Activated naive CD4-positive, alpha-beta T cell treated with anti-CD3 and anti-CD28 coated beads for 36 hours (primary cell): Measurements from ENCODE around the gene HBE1. TPM values are rescaled to one million over a fixed set of nuclear protein-coding genes. Genes with fewer than 3 reads are reported as not detected.

Source experiments
- CTCF ChIA-PET: fragments of 350-600 bp; sonication (Branson Sonifier 250); formaldehyde crosslinking; loops from one replicate; lab custom pipeline; 2021; ENCODE audit warnings: antibody characterized with exemption; lab: Charles Lee
- DNase-seq: peaks from one replicate; pipeline ENCODE4 v3.0.0-alpha.2; 2020
- H3K27ac Mint-ChIP-seq: one replicate; pipeline ENCODE4 v1.8.0; 2021; ENCODE audit warnings: mild to moderate bottlenecking, mixed read lengths
- H3K27me3 Mint-ChIP-seq: one replicate; pipeline ENCODE4 v1.8.0; 2021; ENCODE audit warnings: low read depth, mixed read lengths
- H3K36me3 Mint-ChIP-seq: one replicate; pipeline ENCODE4 v1.8.0; 2021; ENCODE audit warnings: low read depth, mixed read lengths
- H3K4me1 Mint-ChIP-seq: one replicate; pipeline ENCODE4 v1.8.0; 2021; ENCODE audit warnings: low read depth, mixed read lengths
- H3K4me3 Mint-ChIP-seq: one replicate; pipeline ENCODE4 v1.8.0; 2021; ENCODE audit warnings: mild to moderate bottlenecking, moderate library complexity, mixed read lengths
- H3K9me3 Mint-ChIP-seq: one replicate; pipeline ENCODE4 v1.8.0; 2021; ENCODE audit warnings: mixed read lengths
- intact Hi-C: fragments of 100-400 bp; cut with micrococcal nuclease; formaldehyde crosslinking; loops from one replicate; pipeline ENCODE4 v1.15.1; 2023
- total RNA-seq, 2 experiments: library from RNA; stranded (reverse); gene quantifications; one replicate each; pipeline ENCODE4 v1.2.3, GENCODE V29; 2021

HBE1 gene
- total RNA-seq, 2 experiments from 2014 or later = not detected

- H3K27ac Mint-ChIP-seq = no peak overlapping the region
- no peaks in the 10 kb centered on the region for H3K9me3 Mint-ChIP-seq
- no peak overlapping the region for H3K4me3 Mint-ChIP-seq
- CTCF ChIA-PET = no interaction called here
- H3K36me3 Mint-ChIP-seq = no peaks in the 10 kb centered on the region
- H3K4me1 Mint-ChIP-seq = no peaks in the 10 kb centered on the region
- no peak for DNase-seq
- H3K27me3 Mint-ChIP-seq = peaks cover 10% of the 10 kb centered on the region
- intact Hi-C loops = no loop called here
Observed at GRCh38 chr11:5247472-5248192, 22.1 kb downstream of the HBE1 start.

DNA sequence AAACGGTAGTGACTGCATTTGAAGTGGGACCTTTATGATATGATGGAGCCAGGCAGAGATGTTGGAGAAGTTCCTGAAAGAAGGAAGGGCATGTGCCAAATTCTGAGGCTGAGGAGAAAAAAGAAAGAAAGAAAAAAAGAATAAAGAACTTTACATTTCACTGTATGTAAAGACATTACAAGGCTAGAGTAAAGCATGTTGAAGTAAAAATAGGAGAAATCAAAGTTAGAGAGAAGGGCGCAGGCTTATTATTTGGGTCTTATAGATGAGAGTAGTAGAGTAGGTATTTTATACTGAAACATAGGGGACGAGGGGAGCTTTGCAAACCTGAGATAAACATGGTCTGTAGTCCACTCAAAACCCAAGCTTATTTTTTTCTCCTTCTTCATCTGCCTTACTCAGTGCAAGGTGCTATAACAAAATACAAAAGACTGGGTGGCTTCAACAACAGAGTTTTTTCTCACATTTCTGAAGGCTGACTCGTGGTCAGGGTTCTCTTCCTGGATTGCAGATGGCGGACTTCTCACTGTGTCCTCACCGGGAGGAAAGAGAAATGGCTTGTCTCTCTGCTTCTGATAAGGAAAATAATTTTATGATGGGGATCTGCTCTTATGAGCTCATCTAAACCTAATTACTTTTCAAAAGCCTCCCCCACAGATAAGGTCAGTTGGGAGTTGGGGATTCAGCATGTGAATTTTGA, 22.8 kb downstream of the HBE1 start:
- intact Hi-C loops = no loop called here
- no peaks in the 10 kb centered on the region for H3K9me3 Mint-ChIP-seq
- DNase-seq = no peak
- no peaks in the 10 kb centered on the region for H3K4me1 Mint-ChIP-seq
- H3K4me3 Mint-ChIP-seq = no peak overlapping the region
- peaks cover 10% of the 10 kb centered on the region for H3K27me3 Mint-ChIP-seq
- H3K27ac Mint-ChIP-seq = no peak overlapping the region
- no peaks in the 10 kb centered on the region for H3K36me3 Mint-ChIP-seq
- CTCF ChIA-PET = no interaction called here

DNA sequence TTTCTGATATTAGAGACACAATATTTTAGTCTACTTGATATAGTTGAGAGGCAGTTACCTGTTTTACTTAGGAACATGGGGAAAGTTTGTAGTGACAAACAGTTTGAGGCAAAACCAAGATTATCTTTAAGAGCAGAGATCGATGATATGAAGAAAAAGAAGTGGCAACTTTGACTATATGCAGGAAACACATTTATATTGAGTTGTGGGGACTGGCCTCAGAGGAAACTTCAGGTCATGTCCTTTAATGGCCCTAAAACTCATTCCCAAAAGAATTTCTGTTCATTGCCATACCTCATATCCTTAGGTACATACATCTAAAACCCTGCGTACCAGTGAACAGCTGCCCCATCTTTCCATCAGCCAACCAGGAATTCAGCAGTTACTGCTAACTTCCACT, 24.6 kb downstream of the HBE1 start:
- Mint-ChIP-seq H3K36me3 (no peaks in the 10 kb centered on the region), H3K4me1 (no peaks in the 10 kb centered on the region), H3K4me3 (no peak overlapping the region), H3K27me3 (peaks cover 11% of the 10 kb centered on the region), H3K9me3 (no peaks in the 10 kb centered on the region), H3K27ac (no peak overlapping the region)
- DNase-seq = no peak
- intact Hi-C loops = no loop called here
- CTCF ChIA-PET = no interaction called here

DNA sequence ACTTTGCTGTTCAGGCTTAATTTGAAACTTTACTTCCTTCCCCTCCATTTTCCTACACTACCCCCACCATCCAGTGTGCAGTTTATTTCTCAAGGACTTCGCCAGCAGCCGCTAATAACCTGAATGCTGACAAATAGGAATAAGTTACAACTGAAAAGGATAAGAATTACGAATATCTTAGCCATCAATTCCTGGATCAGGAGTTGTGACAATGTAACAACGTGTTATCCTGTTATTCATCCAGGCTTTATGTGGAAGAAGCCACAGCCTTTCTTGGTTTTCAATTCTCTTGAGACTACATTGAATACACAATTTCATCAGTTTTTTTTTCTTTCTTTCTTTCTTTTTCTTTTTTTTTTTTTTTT, 25.9 kb downstream of the HBE1 start:
- CTCF ChIA-PET = no interaction called here
- Mint-ChIP-seq H3K36me3 (no peaks in the 10 kb centered on the region), H3K4me1 (no peaks in the 10 kb centered on the region), H3K9me3 (no peaks in the 10 kb centered on the region), H3K27me3 (peaks cover 15% of the 10 kb centered on the region), H3K27ac (no peak overlapping the region), H3K4me3 (no peak overlapping the region)
- DNase-seq = no peak
- intact Hi-C loops = no loop called here

DNA sequence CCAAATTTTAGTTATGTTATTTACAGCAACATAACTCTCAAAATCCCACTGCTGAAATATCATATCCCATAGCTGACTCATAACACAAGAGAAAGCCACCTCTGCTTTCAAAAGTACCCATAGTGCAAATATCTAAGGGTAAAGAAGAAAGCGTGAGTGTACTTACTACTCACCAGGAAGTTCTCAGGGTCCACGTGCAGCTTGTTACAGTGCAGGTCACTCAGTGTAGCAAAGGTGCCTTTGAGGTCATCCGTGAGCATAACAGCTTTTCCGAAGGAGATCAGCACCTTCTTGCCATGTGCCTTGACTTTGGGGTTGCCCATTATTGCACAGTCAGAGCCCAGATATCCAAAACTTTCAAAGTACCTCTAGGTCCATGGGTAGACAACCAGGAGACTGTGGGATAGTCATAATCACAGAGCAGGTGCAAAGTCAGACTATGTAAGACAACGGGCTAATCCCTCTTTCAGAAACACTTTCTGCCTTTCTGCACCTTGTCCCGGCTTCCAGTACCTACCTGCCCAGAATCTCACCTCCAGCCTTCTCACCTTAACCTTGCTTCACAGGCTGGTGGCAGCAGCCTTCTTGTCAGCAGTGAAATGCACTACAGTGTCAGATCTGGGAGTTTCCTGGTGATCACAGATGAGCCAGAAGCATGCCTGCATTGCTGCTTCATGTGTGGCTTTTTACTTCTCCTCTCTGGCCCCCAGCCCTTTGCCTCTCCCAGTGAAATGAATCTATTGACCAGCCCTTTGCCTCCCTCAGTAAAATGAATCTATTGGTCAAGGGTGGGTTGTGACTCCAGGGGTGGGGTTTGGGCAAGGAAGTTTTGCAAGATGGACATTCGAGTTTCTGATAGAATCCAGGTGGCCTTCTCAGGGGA, 26.6 kb downstream of the HBE1 start:
- no peak for DNase-seq
- Mint-ChIP-seq H3K4me3 (no peak overlapping the region), H3K4me1 (no peaks in the 10 kb centered on the region), H3K27ac (no peak overlapping the region), H3K36me3 (no peaks in the 10 kb centered on the region), H3K9me3 (no peaks in the 10 kb centered on the region), H3K27me3 (peaks cover 15% of the 10 kb centered on the region)
- CTCF ChIA-PET = no interaction called here
- intact Hi-C loops = no loop called here

DNA sequence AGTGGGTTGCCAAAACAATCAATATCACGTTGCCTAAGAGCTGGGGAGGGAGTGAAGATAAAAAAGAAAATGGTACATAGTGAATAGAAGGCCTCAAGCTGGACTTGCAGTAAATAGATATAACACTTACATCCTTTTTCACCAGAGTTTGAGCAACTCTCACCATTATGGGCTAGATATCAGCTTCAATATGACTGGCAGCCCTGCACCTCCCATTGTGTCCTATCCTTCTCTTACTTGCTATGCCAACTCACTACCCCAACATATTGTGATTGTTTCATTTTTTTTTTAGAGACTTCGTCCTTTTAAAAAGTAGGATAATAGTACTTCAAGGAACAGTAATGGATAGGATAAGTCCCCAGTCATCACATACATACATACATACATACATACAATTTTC, 27.5 kb downstream of the HBE1 start:
- no peaks in the 10 kb centered on the region for H3K36me3 Mint-ChIP-seq
- H3K4me1 Mint-ChIP-seq = no peaks in the 10 kb centered on the region
- H3K9me3 Mint-ChIP-seq = no peaks in the 10 kb centered on the region
- CTCF ChIA-PET = interaction anchor here (0.7 kb wide), 1 partner anchor 250 kb away, joined by 4 read pairs; no protein-coding TSS in a partner anchor
- DNase-seq = no peak
- no peak overlapping the region for H3K4me3 Mint-ChIP-seq
- H3K27ac Mint-ChIP-seq = no peak overlapping the region
- intact Hi-C loops = no loop called here
- H3K27me3 Mint-ChIP-seq = peaks cover 18% of the 10 kb centered on the region

- H3K27ac Mint-ChIP-seq = no peak overlapping the region
- H3K4me1 Mint-ChIP-seq = no peaks in the 10 kb centered on the region
- H3K9me3 Mint-ChIP-seq = no peaks in the 10 kb centered on the region
- H3K27me3 Mint-ChIP-seq = peaks cover 18% of the 10 kb centered on the region
- intact Hi-C loops = no loop called here
- CTCF ChIA-PET = no interaction called here
- DNase-seq = no peak
- H3K36me3 Mint-ChIP-seq = no peaks in the 10 kb centered on the region
- no peak overlapping the region for H3K4me3 Mint-ChIP-seq
Observed at GRCh38 chr11:5241458-5241857, 28.3 kb downstream of the HBE1 start.

GRCh38 chr11:5240458-5240857, 29.3 kb downstream of the HBE1 start:
- Mint-ChIP-seq H3K4me1 (no peaks in the 10 kb centered on the region), H3K9me3 (no peaks in the 10 kb centered on the region), H3K27me3 (peaks cover 16% of the 10 kb centered on the region), H3K4me3 (no peak overlapping the region), H3K36me3 (no peaks in the 10 kb centered on the region), H3K27ac (no peak overlapping the region)
- intact Hi-C loops = no loop called here
- no peak for DNase-seq
- CTCF ChIA-PET = no interaction called here

DNA sequence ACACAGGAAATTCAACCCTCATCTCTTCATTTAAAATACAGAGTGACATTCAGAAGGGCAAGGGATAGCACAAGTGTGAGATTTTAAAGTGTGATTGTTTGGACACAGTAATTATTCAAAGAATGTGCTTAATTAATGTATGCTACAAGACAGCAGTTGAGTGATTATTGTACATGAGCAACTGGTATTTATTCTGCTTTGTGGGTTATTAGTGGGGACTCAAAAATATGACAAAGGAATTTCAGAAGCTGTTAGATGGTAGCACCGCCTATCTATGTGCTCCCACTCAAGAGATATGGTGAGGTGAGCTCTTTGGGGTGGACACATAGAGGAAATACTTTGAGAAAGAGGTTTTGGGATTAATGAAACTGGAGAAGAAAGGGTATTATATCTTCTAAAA, 29.7 kb downstream of the HBE1 start:
- DNase-seq = no peak
- peaks cover 20% of the 10 kb centered on the region for H3K27me3 Mint-ChIP-seq
- no peaks in the 10 kb centered on the region for H3K9me3 Mint-ChIP-seq
- intact Hi-C loops = no loop called here
- H3K27ac Mint-ChIP-seq = no peak overlapping the region
- H3K4me3 Mint-ChIP-seq = no peak overlapping the region
- no peaks in the 10 kb centered on the region for H3K4me1 Mint-ChIP-seq
- H3K36me3 Mint-ChIP-seq = no peaks in the 10 kb centered on the region
- CTCF ChIA-PET = no interaction called here

- Mint-ChIP-seq H3K4me1 (no peaks in the 10 kb centered on the region), H3K27ac (no peak overlapping the region), H3K9me3 (no peaks in the 10 kb centered on the region), H3K36me3 (no peaks in the 10 kb centered on the region), H3K4me3 (no peak overlapping the region), H3K27me3 (peaks cover 16% of the 10 kb centered on the region)
- no peak for DNase-seq
- intact Hi-C loops = no loop called here
- CTCF ChIA-PET = no interaction called here
Observed at GRCh38 chr11:5239046-5239445, 30.7 kb downstream of the HBE1 start.

- H3K36me3 Mint-ChIP-seq = no peaks in the 10 kb centered on the region
- intact Hi-C loops = no loop called here
- no peaks in the 10 kb centered on the region for H3K9me3 Mint-ChIP-seq
- no peak overlapping the region for H3K27ac Mint-ChIP-seq
- CTCF ChIA-PET = no interaction called here
- H3K27me3 Mint-ChIP-seq = peaks cover 14% of the 10 kb centered on the region
- DNase-seq = no peak
- H3K4me3 Mint-ChIP-seq = no peak overlapping the region
- H3K4me1 Mint-ChIP-seq = no peaks in the 10 kb centered on the region
Observed at GRCh38 chr11:5238486-5238885, 31.3 kb downstream of the HBE1 start.

GRCh38 chr11:5237420-5237819, 32.3 kb downstream of the HBE1 start:
- Mint-ChIP-seq H3K4me1 (no peaks in the 10 kb centered on the region), H3K27me3 (peaks cover 12% of the 10 kb centered on the region), H3K4me3 (no peak overlapping the region), H3K9me3 (no peaks in the 10 kb centered on the region), H3K27ac (no peak overlapping the region), H3K36me3 (no peaks in the 10 kb centered on the region)
- CTCF ChIA-PET = no interaction called here
- intact Hi-C loops = no loop called here
- no peak for DNase-seq
